ENCODE data around the gene ALG8.
"Not testable (repeated sequence)": the region's sequence is repeated elsewhere in the genome, so short reads cannot be mapped to it uniquely, and the experiment has no call there.

Gene ALG8

DNA sequence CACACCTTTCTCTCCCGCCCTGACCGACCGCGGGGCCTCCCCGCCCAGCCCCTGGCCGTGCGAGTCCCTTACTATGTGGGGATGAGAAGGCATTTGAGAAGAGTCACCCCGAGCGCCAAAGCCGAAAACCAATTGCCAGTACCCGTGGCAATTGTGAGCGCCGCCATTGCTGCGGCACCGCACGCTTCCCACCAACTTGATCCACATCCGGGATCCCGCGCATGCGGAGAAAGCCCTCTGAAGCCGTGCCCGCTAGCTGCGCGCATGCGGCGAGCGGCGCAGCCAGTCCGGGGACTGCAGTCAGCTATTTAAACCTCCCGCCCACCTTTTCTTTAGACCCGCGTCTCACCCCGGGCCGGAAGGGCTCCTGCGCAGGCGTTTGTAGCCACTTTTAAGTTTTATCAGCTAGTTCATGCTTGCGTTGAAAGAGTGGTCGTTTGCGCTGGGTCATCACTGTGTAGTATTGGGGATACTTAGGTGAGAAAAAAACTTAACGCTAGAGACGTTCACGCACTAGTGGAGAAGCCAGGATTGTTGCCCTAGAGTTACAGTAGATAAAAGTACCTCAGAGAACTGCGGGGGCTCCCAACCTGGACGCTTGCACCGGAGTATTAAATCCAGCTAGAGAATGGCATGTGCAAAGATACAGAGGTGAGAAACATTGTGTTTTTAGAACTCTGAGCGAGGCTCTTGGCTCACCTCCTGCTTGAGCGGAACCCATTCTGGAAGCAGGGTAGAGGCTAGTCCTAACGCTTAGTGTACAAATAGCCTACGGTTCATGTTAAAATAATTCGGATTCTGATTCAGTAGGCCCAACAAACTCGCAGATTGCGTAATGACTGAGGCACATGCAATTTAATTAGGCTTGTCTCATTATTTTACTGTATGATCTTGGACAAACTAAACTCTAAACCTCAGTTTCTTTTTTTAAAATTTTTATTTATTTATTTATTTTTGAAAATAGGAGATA is at the start of gene ALG8:
TSS of gene ALG8 (minus strand) at position 205 of the 970 bp plus-strand sequence. CDS start at position 167, 38 bp downstream.
- DNase-seq (ENCODE audit: low read depth, low spot score) = peak; percentile 64
- peak within 1 kb of the TSS; percentile 69 for H3K27ac ChIP-seq

DNA sequence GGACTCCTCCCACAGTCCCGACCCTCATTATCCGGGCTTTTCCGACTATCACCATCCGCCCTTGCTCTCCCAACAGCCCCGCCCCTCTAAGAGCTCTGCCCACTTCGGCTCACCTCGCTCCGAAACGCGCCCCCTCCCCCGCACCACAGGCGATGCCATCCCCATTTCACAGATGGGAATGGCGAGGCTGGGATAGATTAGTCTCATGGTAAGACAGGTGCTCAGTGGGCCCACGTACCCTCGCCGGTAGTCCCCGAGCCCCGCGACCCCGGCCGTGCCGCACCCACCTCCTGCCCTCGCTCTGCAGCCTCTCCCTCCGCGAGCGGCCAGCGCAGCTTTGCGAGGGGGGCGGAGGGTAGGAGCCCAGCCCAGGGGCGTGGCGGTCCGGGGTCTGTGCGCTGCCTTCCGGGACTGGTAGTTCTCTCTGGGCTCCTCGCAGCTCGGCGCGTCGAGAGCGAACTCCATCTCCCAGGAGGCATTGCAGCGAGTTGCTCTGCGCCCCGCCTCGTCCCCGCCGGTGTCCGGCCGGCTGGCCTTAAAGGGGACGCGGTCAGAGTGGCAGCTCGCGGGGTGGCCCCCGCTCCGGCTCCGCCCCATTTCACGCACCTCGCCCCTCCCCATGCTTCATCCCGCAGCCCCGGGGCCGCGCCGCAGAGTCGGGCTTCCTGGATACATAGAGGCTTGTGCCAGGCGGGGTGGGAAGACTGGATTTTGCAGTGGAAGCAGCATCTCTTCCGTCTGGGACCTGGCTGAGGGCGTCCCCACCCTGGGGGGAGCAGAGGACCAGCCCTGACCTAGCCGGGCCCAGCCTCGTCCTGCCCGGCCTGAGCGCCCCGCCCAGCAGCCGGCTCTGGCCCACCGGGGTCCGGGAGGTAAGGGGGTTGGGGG is 49.1 kb upstream of the ALG8 start, which contains the start of the genes KCTD21 and USP35:
TSS of gene KCTD21 (minus strand) at position 341 of the 888 bp plus-strand sequence. CDS start 14,072 bp downstream, outside the sequence.
TSS of gene USP35 (plus strand) at position 634 of the 888 bp plus-strand sequence. CDS start 7,327 bp downstream, outside the sequence.
- peak within 1 kb of the TSS; percentile 93 for H3K27ac ChIP-seq
- peak; percentile 77 for DNase-seq (ENCODE audit: low read depth, low spot score)

DNA sequence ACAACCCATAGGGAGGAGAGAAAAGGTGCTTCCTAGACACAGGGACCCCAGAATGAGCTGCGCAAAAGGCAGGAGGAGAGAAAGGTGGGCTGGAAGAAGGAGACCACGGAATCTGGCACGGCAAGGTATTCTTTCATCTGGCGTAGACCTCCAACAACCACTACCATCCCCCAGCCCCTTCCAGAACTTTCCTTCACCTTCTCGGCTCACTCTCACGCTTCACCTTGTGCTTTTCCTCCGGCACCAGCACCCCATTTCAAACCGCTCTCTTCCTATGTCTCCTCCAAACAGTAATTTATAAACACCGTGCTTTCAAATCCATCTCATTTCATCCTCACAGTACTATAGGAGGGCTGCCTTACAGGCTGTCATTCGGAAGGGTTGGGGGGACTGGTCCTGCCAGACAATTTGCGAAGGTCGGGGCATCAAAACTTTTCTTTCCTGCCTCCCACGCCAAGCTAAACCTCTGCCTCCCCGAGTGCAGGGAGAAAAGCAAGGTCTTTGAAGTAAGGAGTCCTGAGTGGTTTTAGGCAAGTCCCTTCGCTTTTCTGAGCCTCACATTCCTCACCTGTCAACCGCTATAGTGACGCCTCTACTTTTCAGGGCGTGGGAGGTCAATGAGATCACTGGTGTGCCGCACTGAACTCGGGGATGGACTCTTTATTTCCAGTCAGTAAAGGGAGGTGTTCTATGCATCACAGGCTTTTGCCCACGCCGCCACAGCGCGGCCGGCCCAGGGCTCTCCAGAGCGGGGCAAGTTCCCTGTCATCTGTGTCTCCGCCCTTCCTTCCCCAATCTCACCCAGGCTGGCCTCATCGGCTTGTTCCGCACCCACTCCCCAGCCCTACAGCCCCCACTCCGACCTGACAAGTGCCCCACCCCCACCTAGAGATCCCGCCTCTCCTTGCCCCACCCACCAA is 48.2 kb upstream of the ALG8 start:
- no peak for DNase-seq (ENCODE audit: low read depth, low spot score)

DNA sequence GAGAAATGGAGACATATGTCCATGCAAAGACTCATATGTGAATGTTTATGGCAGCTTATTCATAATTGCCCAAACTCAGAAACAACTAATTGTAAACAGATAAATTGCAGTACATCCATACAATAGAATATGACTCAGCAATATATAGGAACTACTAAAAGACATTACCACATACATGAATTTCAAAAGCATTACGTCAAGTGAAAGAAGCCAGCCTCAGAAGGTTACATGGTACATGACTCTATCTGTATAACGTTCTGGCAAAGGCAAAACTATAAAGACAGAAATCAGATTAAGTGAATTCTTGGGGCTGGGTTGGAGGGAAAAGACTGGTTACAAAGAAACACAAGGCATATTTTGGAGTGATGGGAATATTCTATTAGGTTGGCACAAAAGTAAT is 41.8 kb upstream of the ALG8 start:
- peak overlapping the region; percentile 57 for H3K27ac ChIP-seq
- no peak for DNase-seq (ENCODE audit: low read depth, low spot score)

More for the DNA sequence above, 48.2 kb upstream of the ALG8 start:
- H3K27ac ChIP-seq = peak overlapping the region; percentile 93

DNA sequence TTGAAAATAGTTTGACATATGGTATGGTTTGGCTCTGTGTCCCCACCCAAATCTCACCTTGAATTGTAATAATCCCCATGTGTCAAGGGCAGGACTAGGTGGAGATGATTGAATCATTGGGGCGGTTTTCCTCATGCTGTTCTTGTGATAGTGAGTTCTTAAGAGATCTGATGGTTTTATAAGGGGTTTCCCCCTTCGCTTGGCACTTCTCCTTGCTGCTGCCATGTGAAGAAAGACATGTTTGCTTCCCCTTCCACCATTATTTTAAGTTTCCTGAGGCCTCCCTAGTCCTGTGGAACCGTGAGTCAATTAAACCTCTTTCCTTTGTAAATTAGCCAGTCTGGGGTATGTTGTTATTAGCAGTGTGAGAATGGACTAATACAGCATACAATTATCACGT is 41.3 kb upstream of the ALG8 start:
- peak overlapping the region; percentile 57 for H3K27ac ChIP-seq
- DNase-seq (ENCODE audit: low read depth, low spot score) = no peak

DNA sequence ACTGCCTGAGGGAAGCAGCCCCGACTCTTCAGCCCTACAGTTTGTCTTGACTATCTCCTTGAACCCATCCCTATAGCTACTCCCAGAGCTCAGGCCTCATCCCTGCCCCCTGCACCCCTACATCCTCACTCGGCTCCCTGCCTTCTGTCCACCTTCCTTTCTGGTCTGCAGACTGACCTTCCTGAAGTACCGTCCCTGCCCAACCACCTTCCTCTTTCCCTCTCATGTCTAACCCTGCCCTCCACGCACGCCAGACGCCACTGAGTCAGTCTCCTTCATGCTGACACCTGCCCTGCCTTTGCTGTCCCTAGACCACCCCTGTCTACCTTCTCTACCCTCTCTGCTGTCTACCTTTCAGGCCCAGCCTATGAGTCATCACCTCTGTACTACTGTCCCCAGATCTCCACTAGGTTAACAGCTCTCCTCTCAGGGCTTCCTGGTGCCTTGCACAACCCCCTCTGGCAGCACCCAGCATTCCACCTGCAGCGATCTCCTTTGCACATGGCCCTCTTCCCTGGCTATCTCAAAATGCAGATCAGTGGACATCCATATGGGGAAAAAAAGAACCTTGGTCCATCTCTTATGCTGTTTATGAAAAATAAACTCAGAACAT is 40.1 kb upstream of the ALG8 start:
- H3K27ac ChIP-seq = no peak overlapping the region
- DNase-seq (ENCODE audit: low read depth, low spot score) = no peak

DNA sequence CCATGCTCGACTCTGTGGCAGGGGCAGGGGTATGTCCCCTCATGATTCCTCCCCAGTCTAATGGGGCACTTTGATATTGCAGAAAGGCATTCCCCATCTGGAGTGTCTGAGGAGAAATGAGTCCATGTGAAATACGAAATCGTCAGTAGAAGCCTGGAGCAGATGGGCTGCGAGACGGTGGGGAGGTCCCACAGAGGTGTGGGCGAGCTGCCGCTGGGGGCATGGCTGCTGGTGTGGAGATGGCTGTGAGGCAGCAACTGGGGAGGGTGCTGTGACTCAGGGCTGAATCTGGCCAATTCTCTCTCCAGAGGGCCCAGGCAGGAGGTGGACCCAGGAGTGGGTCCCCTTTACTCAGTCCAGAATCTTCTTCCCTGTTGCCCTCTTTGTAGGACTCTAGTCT is 37.8 kb upstream of the ALG8 start:
- no peak for DNase-seq (ENCODE audit: low read depth, low spot score)
- H3K27ac ChIP-seq = no peak overlapping the region

DNA sequence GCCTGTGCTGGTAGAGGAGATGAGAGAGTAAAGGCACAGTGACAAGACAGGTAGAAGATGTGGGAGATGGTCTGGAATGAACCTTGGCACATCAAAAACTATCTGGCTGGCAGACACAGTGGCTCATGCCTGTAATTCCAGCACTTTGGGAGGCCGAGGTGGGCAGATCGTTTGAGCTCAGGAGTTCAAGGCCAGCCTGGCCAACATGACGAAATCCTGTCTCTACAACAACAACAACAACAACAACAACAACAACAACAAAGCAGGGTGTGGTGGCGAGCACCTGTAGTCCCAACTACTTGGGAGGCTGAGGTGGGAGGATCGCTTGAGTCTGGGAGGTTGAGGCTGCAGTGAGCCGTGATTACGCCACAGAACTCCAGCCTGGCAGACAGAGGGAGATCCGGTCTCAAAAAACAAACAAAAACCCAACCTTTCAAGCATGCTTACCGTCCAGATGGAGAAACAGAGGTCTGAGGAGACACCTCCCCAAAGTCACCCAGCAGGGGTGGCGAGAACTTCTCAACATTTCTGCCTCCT is 37.2 kb upstream of the ALG8 start:
- no peak for DNase-seq (ENCODE audit: low read depth, low spot score)
- no peak overlapping the region for H3K27ac ChIP-seq

DNA sequence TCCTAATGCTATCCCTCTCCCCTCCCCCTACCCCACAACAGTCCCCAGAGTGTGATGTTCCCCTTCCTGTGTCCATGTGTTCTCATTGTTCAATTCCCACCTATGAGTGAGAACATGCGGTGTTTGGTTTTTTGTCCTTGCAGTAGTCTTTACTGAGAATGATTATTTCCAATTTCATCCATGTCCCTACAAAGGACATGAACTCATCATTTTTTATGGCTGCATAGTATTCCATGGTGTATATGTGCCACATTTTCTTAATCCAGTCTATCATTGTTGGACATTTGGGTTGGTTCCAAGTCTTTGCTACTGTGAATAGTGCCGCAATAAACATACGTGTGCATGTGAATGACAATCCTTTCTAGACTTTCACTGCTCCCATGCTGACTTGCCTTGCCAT is 36.4 kb upstream of the ALG8 start:
- not testable (repeated sequence) for H3K27ac ChIP-seq; DNase-seq (ENCODE audit: low read depth, low spot score)

DNA sequence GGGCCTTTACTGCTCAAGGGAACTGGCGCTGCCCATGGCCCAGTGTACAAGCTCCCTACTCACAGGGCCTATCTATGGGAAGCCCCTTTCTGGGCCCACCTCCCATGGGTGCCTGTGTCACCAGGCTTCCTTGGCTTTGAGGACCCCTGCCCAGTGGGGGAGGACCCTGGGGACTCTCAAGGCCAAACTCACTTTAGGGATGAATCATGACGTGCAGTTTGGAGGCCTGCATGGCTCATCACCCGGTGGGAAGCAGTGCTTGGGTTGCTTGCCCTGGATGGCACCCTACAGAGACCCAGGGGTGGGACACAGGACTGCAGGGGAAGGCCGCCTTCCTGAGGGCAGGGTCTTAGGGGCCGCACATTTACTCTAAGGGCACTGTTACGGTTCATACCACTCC is 32.5 kb upstream of the ALG8 start:
- no peak overlapping the region for H3K27ac ChIP-seq

DNA sequence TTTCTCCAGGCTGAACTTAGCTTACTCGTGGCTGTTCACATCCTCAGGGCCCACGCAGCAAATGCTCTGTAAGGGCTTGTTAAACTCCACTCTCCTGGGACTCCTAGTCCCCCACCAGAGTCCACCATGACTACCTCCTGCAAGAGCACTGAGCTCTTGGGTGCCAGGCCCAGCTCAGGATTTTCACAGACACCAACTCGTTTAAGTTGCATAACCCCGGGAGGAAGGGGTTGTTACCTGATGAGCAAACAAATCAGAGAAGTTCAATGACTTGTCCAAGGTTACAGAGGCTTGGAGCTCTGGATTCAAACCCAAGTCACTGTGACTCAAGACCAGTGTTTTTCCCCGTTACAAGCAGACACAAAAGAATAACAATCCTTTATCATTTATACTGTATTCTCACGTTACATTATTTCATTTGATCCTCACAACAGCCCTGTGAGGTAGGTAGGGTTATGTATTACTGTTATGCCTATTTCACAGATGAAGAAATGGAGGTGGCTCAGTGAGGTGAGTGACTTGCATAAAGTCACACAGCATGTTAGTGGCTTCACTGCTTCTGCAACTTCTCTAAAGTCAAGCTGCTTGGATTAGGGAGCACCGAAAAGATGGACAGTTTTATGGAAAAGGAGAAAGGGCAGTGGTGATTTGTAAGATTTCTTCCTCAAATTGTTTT is 31.6 kb upstream of the ALG8 start:
- no peak for DNase-seq (ENCODE audit: low read depth, low spot score)
- H3K27ac ChIP-seq = no peak overlapping the region

More for the DNA sequence above, 32.5 kb upstream of the ALG8 start:
- no peak for DNase-seq (ENCODE audit: low read depth, low spot score)

DNA sequence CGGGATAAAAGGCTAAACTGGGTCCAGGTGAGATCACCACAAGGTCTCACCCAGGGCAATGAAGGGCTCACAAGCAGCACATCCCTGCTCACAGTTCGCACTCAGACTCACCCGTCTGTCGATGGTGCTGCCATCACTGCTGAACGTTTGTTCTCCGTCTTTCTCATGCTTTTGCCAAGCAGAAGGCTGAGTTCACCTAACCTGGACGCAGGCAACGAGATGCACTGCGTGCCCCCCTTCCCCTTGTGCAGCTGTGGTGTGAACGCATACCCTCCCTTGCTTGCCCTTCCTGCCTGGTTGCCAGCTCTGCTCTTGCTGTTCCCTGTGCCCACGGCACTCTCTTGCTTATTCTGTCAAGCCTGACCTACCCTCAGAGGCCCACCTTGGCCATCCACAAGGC is 31.0 kb upstream of the ALG8 start:
- no peak for DNase-seq (ENCODE audit: low read depth, low spot score)
- H3K27ac ChIP-seq = no peak overlapping the region

DNA sequence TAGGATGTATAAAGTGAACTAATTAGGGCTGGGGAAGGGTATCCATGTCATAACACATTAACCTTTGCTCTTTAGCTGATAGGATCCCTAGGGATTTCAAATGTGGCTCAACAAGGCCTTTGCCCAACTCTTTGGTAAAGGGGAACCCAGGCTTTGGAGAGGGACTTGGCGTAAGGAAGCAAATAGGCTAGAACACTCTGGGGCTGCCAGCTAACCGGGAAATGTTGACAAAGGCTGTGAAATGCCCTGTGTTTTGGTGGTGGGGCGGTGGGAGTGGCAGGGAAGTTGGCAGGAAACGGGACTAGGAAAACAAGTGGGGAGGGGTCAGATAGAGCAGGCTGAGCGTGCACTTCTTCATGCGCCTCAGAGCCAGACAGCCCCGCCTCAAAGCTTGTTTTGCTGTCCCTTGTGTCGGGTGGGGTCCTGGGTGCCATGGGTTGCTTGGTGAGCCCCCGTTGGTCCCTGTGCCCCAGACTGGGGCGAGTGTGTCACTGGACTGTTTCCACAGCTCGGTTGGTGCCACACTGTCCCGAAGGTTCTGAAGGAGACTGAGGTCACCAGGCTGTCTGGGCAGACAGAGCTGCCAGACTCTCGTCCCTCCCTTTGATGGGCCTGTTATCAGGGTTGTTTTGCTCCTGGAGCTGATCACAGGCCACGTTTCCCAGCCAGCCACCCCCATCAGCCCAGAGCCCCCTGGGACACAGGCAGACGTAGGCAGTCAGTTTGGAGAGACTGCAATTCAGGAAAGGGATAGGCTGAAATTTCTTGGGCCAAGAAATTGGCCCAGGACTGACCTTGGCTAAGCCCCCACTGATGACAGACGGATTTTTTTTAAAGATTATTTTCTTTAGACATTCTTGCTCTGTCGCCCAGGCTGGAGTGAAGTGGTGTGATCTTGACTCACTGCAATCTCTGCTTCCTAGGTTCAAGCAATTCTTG is 29.4 kb upstream of the ALG8 start:
- no peak overlapping the region for H3K27ac ChIP-seq
- DNase-seq (ENCODE audit: low read depth, low spot score) = no peak

DNA sequence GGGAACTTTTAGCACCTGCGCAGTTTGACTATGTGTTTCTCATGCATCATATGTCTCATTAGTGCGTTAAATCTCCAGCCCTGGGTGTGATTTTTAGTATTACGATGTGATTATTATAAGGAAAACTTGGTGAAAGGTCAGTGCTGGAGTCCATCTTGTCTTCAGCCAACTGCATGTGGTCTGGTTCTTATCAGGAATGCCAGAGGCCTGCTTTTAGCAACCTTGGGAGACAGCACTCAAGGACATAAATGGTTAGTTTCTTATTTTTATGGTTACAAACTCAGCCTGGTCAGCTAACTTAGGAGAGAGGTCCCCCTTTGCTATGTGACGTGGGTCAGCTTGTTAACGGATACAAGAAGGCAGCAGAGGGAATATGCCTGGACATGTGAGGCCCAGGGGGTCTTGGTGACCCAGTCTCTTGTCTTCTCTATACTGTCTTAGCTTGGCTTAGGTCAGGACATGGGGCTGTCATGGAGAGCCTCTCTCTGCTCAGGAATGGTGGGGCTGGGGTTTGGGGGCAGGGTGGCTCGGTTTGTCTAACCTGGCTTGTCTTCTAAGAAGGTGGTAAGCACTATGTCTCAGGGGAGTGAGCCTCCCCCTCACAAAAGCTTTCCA is 27.5 kb upstream of the ALG8 start:
- no peak overlapping the region for H3K27ac ChIP-seq
- no peak for DNase-seq (ENCODE audit: low read depth, low spot score)

DNA sequence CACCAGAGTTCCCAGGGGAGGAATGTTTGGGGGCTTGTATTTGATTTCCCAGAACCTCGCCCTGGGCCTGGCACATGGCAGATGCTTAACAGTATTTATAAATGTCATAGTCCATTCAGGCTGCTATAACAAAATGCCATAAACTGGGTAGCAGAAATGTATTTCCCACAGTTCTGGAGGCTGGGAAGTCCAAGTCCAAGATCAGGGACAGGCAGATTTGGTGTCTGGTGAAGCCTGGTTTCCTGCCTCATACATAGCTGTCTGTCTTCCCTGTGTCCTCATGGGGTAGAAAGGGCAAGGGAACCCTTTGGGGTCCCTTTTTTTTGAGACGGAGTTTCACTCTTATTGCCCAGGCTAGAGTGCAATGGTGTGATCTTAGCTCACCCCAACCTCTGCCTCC is 25.0 kb upstream of the ALG8 start:
- H3K27ac ChIP-seq = no peak overlapping the region
- no peak for DNase-seq (ENCODE audit: low read depth, low spot score)

DNA sequence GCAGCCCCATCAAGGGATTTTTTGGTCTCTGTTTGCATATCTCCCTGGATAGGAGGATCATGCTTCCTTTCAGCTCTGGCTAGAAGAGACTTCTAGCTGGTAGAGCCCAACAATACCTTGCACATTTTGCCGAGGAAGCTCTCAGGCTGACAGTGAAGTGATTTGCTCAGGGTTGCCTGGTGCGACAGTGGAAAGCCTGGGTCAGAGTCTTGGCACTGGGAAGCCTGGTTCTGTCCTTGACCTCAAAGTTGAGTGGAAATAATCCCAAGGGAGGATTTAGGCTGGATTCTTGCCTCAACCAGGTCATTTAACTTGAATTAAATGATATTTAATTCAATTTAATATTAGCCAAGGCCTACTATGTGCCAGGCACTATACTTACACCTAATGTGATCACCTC is 24.4 kb upstream of the ALG8 start:
- H3K27ac ChIP-seq = no peak overlapping the region

DNA sequence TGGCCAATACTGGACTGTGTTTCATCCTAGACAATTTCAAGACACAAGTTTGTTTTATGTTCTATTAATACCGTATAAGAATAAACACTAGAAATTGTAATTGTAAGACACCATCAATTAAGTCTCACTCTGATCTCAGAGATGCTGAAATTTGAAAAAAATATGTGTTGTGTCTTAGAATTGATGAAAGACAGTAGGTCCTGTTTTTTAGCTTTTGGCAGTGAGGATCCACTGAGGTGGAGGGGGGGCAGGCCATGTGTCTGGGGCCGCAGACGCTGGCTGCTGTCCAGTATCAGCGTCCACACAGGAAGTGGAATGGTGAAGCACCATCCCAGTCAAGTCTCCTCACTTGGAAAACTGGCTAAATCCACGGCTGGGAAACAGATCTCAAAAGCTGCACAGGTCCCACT is 22.5 kb upstream of the ALG8 start:
- H3K27ac ChIP-seq = no peak overlapping the region
- DNase-seq (ENCODE audit: low read depth, low spot score) = no peak

More for the DNA sequence above, 24.4 kb upstream of the ALG8 start:
- no peak for DNase-seq (ENCODE audit: low read depth, low spot score)
